GM12874 (cell line): ENCODE results near the gene PPARD.

Source experiments
- CTCF ChIP-seq: IDR thresholded peaks from 2 replicates; pipeline ENCODE4 v1.5.1; 2011; ENCODE audit warnings: low read depth, mild to moderate bottlenecking, control low read depth, low read length, moderate library complexity; ENCODE audit not compliant: insufficient read depth

PPARD gene

GRCh38 chr6:35426074-35426473, 83.7 kb downstream of the PPARD start:
- TF ChIP-seq CTCF, result no peak

GRCh38 chr6:35427435-35427834, 85.1 kb downstream of the PPARD start:
- no peak for TF ChIP-seq CTCF

- TF ChIP-seq CTCF, result no peak
Measured at GRCh38 chr6:35427851-35428321, 85.5 kb downstream of the PPARD start.

- TF ChIP-seq CTCF, result no peak
Measured at GRCh38 chr6:35428421-35429149, 86.2 kb downstream of the PPARD start.

- no peak for TF ChIP-seq CTCF
Measured at GRCh38 chr6:35429463-35429862, 87.1 kb downstream of the PPARD start.

- TF ChIP-seq CTCF, result no peak
Measured at GRCh38 chr6:35432291-35432690, 89.9 kb downstream of the PPARD start.

- TF ChIP-seq CTCF, result no peak
Measured at GRCh38 chr6:35435074-35435837, 92.9 kb downstream of the PPARD start.
